ENCODE measurements around the gene MAP3K6. TPM values are rescaled to one million over a fixed set of nuclear protein-coding genes. Genes with fewer than 3 reads are reported as not detected.

MAP3K6 gene
- total and polyA plus RNA-seq, 2 donors (not counting 3 experiments of a cell fraction or from before 2014, with no cell fraction given) = 9.9 to 12.4 TPM

DNA sequence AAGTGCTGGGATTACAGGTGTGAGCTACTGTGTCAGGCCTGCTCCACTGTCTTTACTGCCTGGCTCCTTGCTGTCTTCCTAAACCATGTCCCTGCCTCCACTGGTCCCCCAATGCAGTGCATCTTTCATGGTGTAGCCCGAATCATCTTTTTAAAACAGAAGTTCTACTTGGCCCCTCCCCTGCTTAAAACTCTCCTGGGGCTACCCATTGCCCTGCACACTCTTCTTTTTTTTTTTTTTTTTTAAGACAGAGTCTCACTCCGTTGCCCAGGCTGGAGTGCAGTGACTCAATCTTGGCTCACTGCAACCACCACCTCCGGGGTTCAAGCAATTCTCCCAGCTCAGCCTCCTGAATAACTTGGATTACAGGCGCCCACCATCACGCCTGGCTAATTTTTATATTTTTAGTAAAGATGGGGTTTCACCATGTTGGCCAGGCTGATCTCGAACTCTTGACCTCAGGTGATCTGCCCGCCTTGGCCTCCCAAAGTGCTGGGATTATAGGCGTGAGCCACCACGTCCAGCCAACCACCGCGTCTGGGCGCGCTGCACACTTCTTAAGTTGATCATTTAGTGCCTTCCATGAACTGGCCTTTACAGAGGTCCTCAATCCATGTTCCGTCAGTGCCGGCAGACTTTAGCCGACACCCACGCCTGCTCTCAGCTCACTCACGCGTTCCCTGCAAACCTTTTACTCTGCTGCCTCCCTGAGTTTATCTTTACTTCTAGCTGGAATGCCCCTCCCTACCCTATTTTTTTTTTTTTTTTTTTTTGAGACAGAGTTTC, 5.5 kb upstream of the MAP3K6 start:
- Histone ChIP-seq H3K36me3 (ENCODE audit: control insufficient read depth in 2 of 2, extremely low read depth in 1 of 2, insufficient read depth in 2 of 2, low read length in 2 of 2) (no peaks in the 10 kb centered on the region), H4K20me1 (replicated peaks; ENCODE audit: control insufficient read depth, extremely low read depth, insufficient read depth, low read length) (no peaks in the 10 kb centered on the region), H3K4me2 (ENCODE audit: insufficient read depth, low read length) (no peak overlapping the region), H3K9me1 (replicated peaks; ENCODE audit: control insufficient read depth, extremely low read depth, insufficient read depth, low read length) (no peaks in the 10 kb centered on the region), H3K79me2 (ENCODE audit: control insufficient read depth, insufficient read depth, low read length) (no peaks in the 10 kb centered on the region), H3K27me3 (ENCODE audit: control insufficient read depth in 2 of 2, insufficient read depth in 2 of 2, low read length in 2 of 2) (no peaks in the 10 kb centered on the region), H3K27ac (ENCODE audit: insufficient read depth, low read depth, low read length) (no peak overlapping the region), H3K9me3 (replicated peaks; ENCODE audit: control insufficient read depth, insufficient read depth, low read length) (no peaks in the 10 kb centered on the region), H3K4me1 (ENCODE audit: control insufficient read depth, extremely low read depth, insufficient read depth, low read length) (peaks cover 1% of the 10 kb centered on the region), H2AFZ (ENCODE audit: low read depth, low read length) (no peak overlapping the region), H3K4me3 (replicated peaks in 1 of 3; ENCODE audit: insufficient read depth in 1 of 3, low read depth in 1 of 3, low read length in 3 of 3) (no peak overlapping the region), H3K9ac (replicated peaks; ENCODE audit: extremely low read depth, insufficient read depth, low read length) (no peak overlapping the region)
- POLR2A ChIA-PET = interaction anchor here (0.6 kb wide), 1 partner anchor 47 kb away, joined by 8 read pairs; no protein-coding TSS in a partner anchor
- DNase-seq (ENCODE audit: low read depth, low spot score) = no peak
- BruUV-seq (replicated peaks) = no TSS peak
- intact Hi-C loops (cut with micrococcal nuclease) (no loop called here), dilution Hi-C loops (cut with MboI; ENCODE audit: extremely low pct_ligation_motif_present, low sequenced_read_pairs) (no loop called here)
- no peak for FAIRE-seq
- TF ChIP-seq EZH2 (IDR thresholded peaks at IDR 0.05; ENCODE audit: borderline replicate concordance, low read depth, low read length, severe bottlenecking) (no peak), POLR2AphosphoS5 (IDR thresholded peaks at IDR 0.05; ENCODE audit: insufficient read depth, low read depth, low read length) (no peak), GATA2 (IDR thresholded peaks at IDR 0.05; ENCODE audit: insufficient read depth, insufficient read length, low read depth, low read length) (no peak), POLR2A (IDR thresholded peaks at IDR 0.05; ENCODE audit: low read depth, low read length) (no peak), FOS (IDR thresholded peaks at IDR 0.05; ENCODE audit: borderline replicate concordance, insufficient read depth, low read length) (no peak), MYC (IDR thresholded peaks at IDR 0.05; ENCODE audit: low read depth, low read length) (no peak), JUN (IDR thresholded peaks at IDR 0.05; ENCODE audit: borderline replicate concordance, insufficient read depth, insufficient read length, low read depth) (no peak)
- TF ChIP-seq, protein P1, sequence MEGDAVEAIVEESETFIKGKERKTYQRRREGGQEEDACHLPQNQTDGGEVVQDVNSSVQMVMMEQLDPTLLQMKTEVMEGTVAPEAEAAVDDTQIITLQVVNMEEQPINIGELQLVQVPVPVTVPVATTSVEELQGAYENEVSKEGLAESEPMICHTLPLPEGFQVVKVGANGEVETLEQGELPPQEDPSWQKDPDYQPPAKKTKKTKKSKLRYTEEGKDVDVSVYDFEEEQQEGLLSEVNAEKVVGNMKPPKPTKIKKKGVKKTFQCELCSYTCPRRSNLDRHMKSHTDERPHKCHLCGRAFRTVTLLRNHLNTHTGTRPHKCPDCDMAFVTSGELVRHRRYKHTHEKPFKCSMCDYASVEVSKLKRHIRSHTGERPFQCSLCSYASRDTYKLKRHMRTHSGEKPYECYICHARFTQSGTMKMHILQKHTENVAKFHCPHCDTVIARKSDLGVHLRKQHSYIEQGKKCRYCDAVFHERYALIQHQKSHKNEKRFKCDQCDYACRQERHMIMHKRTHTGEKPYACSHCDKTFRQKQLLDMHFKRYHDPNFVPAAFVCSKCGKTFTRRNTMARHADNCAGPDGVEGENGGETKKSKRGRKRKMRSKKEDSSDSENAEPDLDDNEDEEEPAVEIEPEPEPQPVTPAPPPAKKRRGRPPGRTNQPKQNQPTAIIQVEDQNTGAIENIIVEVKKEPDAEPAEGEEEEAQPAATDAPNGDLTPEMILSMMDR (IDR thresholded peaks at IDR 0.05; ENCODE audit: extremely low read depth in 1 of 2, insufficient read depth in 1 of 2, low read depth in 1 of 2, low read length in 2 of 2) = no peak
- TF ChIP-seq, protein P2, sequence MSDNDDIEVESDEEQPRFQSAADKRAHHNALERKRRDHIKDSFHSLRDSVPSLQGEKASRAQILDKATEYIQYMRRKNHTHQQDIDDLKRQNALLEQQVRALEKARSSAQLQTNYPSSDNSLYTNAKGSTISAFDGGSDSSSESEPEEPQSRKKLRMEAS (IDR thresholded peaks at IDR 0.05; ENCODE audit: insufficient read depth, insufficient read length) = no peak
- CTCF ChIA-PET = interaction anchor here (0.9 kb wide), 1 partner anchor 19 kb away, joined by 3 read pairs; no protein-coding TSS in a partner anchor

All from endothelial cell of umbilical vein (primary cell).